ENCODE results near the gene IL11.
"Not testable (repeated sequence)": the region's sequence is repeated elsewhere in the genome, so short reads cannot be mapped to it uniquely, and the experiment has no call there.

The IL11 gene

DNA sequence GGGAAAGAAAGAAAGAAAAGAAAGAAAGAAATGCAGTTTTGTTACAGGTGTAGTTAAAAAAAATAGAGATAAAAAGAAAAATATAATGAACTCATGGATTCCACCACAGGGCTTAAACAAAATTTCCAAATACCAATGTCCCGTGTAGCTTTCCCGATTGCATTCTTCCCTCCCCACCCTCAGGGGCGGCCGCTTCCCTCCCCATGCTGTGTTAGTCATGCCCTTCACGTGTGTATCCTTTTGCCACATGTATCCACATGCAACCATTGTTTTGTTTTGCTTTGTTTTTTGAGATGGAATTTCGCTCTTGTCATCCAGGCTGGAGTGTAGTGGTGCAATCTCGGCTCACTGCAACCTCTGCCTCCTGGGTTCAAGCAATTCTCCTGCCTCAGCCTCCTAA, 34.2 kb downstream of the IL11 start:
- no peak for DNase-seq (ENCODE audit: low read depth in 2 of 3, low spot score in 2 of 3)

DNA sequence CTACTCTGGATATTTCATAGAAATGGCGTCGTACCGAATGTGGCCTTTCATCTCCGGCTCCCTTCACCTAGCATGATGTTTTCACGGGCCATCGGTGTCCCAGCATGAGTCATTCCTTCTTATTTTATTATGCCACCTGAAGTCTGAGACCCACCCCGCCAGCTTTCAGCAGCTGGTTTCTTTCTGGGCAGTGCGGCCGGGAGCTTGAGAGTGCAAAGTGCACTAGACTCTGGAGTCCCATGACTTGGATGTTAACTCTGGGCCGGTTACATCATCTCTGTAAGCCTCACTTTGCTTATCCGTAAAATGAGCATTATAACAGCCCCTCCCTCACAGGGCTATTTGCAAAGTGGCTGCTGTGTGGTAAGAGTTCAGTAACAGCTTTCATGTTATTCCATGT, 36.4 kb downstream of the IL11 start:
- no peak for DNase-seq (ENCODE audit: low read depth in 2 of 3, low spot score in 2 of 3)

DNA sequence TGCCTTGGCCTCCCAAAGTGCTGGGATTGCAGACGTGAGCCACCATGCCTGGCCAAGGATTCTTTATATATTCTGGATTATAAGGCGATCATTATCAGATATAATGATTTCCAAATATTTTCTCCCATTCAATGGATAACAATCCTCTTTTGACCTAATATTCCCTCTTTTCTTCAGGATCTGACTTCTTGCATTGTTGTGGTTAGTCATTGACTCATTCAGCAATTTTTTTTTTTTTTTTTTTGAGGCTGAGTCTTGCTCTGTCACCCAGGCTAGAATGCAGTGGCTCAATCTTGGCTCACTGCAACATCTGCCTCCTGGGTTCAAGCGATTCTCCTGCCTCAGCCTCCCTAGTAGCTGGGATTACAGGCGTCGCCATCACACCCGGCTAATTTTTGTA, 40.5 kb downstream of the IL11 start:
- DNase-seq (ENCODE audit: low read depth in 2 of 3, low spot score in 2 of 3) = not testable (repeated sequence)

DNA sequence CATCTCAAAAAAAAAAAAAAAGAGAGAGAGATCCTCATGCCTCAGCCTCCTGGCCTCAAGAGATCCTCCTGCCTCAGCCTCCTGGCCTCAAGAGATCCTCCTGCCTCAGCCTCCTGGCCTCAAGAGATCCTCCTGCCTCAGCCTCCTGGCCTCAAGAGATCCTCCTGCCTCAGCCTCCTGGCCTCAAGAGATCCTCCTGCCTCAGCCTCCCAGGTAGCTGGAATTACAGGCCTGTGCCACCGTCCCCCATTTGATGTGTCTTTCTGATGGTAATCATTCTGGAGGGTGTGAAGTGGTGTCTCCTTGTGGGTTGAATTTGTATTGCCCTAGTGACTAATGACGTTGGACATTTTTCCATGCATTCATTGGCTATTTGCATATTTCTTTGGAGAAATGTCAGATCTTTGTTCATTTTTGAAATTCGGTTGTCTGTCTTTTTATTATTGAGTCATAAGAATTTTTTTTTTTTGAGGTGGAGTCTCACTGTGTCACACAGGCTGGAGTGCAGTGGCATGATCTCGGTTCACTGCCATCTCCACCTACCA, 41.4 kb downstream of the IL11 start:
- not testable (repeated sequence) for DNase-seq (ENCODE audit: low read depth in 2 of 3, low spot score in 2 of 3)

DNA sequence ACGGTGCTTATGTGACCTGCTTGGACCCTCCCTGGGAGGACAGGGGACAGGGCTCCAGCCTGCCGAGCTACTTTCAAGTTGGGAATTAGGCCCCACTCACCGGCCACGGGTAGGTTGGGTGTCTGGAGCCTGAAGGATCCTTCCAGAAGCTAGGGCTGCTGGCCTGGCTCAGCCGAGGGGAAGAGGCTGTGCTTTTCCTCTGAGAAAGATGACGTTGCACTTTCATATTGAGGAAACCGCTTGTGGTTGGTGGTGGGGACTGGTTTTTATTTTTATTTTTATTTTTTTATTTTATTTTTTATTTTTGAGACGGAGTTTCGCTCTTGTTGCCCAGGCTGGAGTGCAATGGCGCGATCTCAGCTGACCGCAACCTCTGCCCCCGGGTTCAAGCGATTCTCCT, 45.1 kb downstream of the IL11 start, which contains the start of gene TMEM150B:
TMEM150B (minus strand) TSS at position 170 of the 400 bp plus-strand sequence. CDS start 4,305 bp downstream, outside the sequence.
- no peak for DNase-seq (ENCODE audit: low read depth in 2 of 3, low spot score in 2 of 3)

DNA sequence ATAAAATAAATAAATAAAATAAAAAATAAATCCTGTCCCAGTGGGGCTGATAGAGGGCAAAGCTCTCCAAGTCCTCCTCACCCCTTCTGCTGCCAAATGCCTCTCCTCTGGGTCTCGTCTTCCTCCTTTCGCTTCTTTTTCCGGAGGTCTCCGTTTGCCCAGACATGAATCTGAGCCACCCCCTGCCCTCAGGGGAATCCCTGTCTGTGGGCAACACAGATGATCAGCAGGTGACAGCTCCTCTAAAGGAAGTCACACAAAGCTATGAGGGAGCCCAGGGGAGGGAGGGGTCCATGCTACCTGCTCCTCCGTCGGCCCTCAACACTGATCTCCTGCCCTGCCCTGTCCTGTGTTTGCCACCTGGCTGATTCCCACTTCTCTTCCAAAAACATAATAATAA, 45.6 kb downstream of the IL11 start:
- no peak for DNase-seq (ENCODE audit: low read depth in 2 of 3, low spot score in 2 of 3)

DNA sequence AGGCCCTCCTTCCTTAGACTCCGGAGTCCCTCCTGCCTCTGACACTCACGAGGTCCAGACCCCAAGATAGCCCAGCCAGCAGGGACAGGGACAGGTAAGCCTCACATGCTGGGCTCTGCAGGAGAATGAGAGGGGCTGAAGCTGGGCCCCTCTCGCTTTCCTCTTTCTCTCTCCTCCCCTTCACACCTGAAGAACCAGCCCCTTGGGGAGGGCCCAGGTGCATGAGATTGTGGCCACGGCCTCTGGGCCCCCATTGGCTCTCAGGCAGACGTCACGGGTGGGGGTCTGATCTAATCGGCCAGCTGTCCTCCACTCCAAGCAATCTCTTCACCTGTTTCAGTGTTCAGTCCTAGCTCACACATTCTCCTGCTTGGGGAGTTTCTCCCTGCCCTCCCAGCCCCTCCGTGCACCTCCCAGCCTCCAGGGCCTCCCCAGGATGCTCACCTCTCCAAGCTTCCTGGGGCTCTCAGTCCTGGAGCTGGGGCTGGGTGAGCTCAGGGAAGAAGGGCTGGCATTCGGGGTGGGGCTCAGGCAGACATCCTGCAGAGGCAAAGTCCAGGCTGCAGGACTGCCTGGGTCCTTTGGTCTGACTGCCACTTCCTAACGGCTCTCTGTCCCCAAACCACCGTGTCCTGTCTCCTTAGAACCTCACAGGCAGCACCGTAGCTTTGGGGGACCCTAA, 47.9 kb downstream of the IL11 start:
- no peak for DNase-seq (ENCODE audit: low read depth in 2 of 3, low spot score in 2 of 3)

DNA sequence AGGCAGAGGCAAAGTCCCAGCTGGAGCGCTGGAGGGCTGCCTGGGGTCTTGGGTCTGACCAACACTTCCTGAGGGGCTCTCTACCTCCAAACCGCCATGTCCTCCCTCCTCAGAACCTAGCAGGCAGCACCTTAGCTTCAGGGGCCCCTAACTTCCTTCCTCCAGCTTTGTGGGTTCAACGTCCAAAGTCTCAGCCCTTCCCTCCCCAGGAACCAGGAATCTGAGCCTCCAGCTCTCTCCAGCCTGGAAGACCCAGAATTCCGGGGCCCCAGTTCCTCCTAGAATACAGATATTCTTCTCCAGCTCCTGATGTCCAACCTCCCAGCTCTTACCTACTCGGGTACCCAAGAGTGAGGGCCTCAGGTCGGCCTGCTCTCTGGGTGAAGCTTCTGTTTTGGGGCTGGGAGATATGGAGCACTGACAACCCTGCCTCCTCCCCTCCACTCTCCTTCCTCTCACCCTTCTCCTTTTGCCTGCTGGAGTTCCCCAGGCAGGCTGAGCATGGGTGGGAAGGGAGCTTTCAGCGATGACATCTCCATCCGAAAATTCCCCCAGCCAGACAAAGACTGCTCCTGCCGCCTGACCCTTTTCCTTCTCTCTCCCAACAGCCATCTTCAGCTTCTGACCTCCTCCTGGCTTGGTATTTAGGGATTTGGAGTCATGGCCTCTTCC, 48.7 kb downstream of the IL11 start:
- DNase-seq (ENCODE audit: low read depth in 2 of 3, low spot score in 2 of 3) = no peak

DNA sequence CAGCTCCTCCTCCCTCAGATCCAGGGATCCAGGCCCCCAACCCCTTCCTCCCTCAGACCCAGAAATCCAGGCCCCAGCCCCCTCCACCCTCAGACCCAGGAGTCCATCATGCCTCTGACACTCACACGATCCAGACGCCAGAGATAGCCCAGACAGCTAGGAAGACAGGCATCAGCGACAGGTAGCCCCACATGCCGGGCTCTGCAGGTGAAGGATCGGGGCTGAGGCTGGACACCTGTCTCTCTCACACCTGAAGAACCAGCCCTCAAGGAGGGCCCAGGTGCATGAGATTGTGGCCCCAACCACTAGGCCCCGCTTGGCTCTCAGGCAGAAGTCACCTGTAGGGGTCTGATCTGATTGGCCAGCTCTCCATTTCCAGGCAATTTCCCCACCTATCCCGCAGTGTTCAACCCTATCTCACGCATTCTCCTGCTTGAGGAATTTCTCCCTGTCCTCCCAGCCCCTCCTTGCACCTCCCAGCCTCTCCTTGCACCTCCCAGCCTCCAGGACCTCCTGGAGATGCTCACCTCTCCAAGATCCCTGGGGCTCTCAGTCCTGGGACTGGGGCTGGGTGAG, 49.3 kb downstream of the IL11 start:
- DNase-seq (ENCODE audit: low read depth in 2 of 3, low spot score in 2 of 3) = no peak

DNA sequence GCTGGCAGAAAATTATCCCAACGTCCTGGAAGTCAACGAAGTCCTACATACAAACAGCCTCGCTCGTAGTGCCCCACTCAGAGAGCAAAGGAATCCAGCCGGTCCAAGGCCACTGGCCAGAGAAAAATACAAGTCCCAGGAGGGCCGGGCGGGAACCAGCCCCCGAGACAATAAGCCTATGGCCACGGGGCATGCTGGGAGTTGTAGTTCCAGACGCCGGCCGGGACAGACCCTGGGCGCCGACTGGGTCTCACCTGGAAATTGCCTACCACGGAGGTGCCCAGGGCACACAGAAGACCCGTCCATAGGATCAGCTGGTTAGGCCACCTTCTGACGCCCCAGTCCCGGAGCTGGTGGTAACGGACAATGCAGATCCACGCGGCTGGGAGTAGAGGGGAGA, 50.5 kb downstream of the IL11 start:
- no peak for DNase-seq (ENCODE audit: low read depth in 2 of 3, low spot score in 2 of 3)

DNA sequence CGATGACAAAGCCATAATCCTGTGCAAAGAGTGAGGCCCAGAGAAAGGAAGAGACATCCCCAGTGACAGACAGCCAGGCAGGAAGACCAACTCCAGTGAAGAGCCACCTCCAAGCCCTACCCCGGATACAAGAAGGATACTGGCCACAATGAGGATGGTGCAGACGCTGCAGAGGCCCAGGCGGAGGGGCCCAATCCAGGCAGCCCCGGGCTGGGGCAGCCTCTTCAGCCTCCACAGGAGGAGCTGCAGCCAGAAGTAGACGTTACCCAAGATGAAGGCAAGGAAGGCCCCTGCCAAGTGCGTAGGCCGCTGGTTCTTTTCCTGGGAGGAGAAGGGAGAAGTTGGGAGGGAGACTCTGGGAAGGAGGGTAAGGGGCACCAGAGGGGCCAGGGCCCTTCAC, 53.6 kb downstream of the IL11 start:
- no peak for DNase-seq (ENCODE audit: low read depth in 2 of 3, low spot score in 2 of 3)

DNA sequence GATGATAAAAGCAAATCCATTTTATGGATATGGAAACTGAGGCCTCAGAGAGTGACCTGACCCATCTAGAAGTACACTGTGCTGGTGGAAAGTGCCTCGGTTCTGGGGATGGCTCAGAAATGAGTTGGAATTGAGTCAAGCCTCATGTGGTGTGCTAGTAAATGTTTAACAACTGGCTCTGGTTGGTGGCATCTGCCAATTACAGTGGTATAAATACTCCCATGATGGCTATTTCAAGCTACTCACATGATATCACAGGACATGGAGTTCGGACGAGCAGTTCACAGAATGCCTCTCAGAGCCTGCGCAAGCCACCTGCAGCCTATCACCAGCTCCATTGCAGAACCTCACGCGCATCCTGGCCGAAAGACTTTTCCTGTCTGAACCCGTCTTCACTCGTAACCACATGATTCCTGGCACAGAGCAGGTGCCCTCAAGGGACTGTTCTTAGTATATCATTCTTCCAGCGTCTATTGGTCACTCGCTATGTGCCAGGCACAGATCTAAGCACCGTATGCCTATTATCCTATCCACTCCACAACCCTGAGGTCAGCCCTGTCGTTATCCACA, 54.2 kb downstream of the IL11 start:
- DNase-seq (ENCODE audit: low read depth in 2 of 3, low spot score in 2 of 3) = no peak

DNA sequence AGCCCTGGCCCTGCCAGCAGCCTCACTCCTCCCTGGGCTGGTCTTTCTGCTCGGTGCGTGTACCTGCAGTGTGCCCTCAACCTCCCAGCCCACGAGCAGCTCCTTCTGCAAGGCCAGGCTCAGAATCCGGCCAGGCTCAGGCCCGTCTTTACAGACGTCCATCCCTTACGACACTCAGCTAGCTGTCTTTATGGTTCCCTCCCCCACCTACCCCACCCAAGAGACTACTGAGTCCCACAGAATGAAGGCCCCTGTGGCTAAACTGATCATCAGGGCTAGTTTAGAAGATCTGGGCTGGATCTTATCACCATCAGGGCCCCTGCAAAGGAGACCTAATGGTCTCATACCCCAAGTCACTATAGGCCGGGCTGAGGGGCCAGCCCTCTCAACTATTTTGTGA, 55.9 kb downstream of the IL11 start:
- DNase-seq (ENCODE audit: low read depth in 2 of 3, low spot score in 2 of 3) = no peak

Measured in activated CD8-positive, alpha-beta memory T cell treated with anti-CD3 and anti-CD28 coated beads for 48 hours (primary cell).